MM.1S (cell line): ENCODE results near the gene WIZ.
"Not testable (repeated sequence)": the region's sequence is repeated elsewhere in the genome, so short reads cannot be mapped to it uniquely, and the experiment has no call there.

ENCODE experiments used
- DNase-seq: peaks from one replicate; pipeline ENCODE4 v3.0.0-alpha.2; 2015
- H2AFZ ChIP-seq: fragments of 300-600 bp; sonication (generic); 2 replicates; pipeline ENCODE4 v1.6.0; 2016; ENCODE audit warnings: antibody characterized with exemption, low read length
- H3F3A ChIP-seq: fragments of 300-600 bp; sonication (generic); 2 replicates; pipeline ENCODE4 v1.6.1; 2016; ENCODE audit warnings: mild to moderate bottlenecking, antibody characterized with exemption, low read length, moderate library complexity, mixed read lengths; ENCODE audit not compliant: insufficient read depth
- H3K27ac ChIP-seq: fragments of 300-600 bp; sonication (generic); 2 replicates; pipeline ENCODE4 v1.5.1; 2016; ENCODE audit warnings: mild to moderate bottlenecking, low read length
- H3K27me3 ChIP-seq: fragments of 300-600 bp; sonication (generic); replicated peaks from 2 replicates; pipeline ENCODE4 v1.6.0; 2016; ENCODE audit warnings: low read length; ENCODE audit not compliant: insufficient read depth
- H3K36me3 ChIP-seq: fragments of 300-600 bp; sonication (generic); replicated peaks from 2 replicates; pipeline ENCODE4 v1.6.1; 2016; ENCODE audit warnings: mild to moderate bottlenecking, low read length, mixed read lengths; ENCODE audit not compliant: insufficient read depth
- H3K4me1 ChIP-seq: fragments of 300-600 bp; sonication (generic); 2 replicates; pipeline ENCODE4 v1.6.1; 2016; ENCODE audit warnings: low read length, mixed read lengths
- H3K4me2 ChIP-seq: fragments of 300-600 bp; sonication (generic); 2 replicates; pipeline ENCODE4 v1.6.0; 2016; ENCODE audit warnings: low read depth, low read length
- H3K4me3 ChIP-seq: fragments of 300-600 bp; sonication (generic); 2 replicates; pipeline ENCODE4 v1.5.1; 2016; ENCODE audit warnings: low read length, mixed read lengths
- H3K79me2 ChIP-seq: fragments of 300-600 bp; sonication (generic); 2 replicates; pipeline ENCODE4 v1.6.1; 2016; ENCODE audit warnings: mixed run types, low read length, mixed read lengths
- H3K9ac ChIP-seq: fragments of 300-600 bp; sonication (generic); 2 replicates; pipeline ENCODE4 v1.6.1; 2016; ENCODE audit warnings: low read length, mixed read lengths
- H3K9me2 ChIP-seq: fragments of 300-600 bp; sonication (generic); replicated peaks from 2 replicates; pipeline ENCODE4 v1.6.1; 2016; ENCODE audit warnings: mild to moderate bottlenecking, low read length, mixed read lengths; ENCODE audit not compliant: insufficient read depth
- H3K9me3 ChIP-seq: fragments of 300-600 bp; sonication (generic); replicated peaks from 2 replicates; pipeline ENCODE4 v1.6.1; 2016; ENCODE audit warnings: mild to moderate bottlenecking, low read length, mixed read lengths; ENCODE audit not compliant: insufficient read depth
- H4K20me1 ChIP-seq: fragments of 300-600 bp; sonication (generic); 2 replicates; pipeline ENCODE4 v1.6.1; 2016; ENCODE audit warnings: mild to moderate bottlenecking, low read length, moderate library complexity, mixed read lengths; ENCODE audit not compliant: insufficient read depth
- EZH2 ChIP-seq: fragments of 300-600 bp; sonication (generic); optimal IDR thresholded peaks from 2 replicates; pipeline ENCODE3; 2017; ENCODE audit warnings: low read depth, mild to moderate bottlenecking, antibody characterized with exemption, low read length, mixed read lengths
- EZH2phosphoT487 ChIP-seq: fragments of 300-600 bp; sonication (generic); IDR thresholded peaks from 2 replicates; pipeline ENCODE4 v1.6.1; 2018; ENCODE audit warnings: antibody characterized with exemption, low read length
- TF ChIP-seq, protein P1 (sequence below): fragments of 300-600 bp; sonication (generic); IDR thresholded peaks from 2 replicates; pipeline ENCODE4 v1.5.1; 2016; ENCODE audit warnings: antibody characterized with exemption, low read length, mixed read lengths

WIZ gene

DNA sequence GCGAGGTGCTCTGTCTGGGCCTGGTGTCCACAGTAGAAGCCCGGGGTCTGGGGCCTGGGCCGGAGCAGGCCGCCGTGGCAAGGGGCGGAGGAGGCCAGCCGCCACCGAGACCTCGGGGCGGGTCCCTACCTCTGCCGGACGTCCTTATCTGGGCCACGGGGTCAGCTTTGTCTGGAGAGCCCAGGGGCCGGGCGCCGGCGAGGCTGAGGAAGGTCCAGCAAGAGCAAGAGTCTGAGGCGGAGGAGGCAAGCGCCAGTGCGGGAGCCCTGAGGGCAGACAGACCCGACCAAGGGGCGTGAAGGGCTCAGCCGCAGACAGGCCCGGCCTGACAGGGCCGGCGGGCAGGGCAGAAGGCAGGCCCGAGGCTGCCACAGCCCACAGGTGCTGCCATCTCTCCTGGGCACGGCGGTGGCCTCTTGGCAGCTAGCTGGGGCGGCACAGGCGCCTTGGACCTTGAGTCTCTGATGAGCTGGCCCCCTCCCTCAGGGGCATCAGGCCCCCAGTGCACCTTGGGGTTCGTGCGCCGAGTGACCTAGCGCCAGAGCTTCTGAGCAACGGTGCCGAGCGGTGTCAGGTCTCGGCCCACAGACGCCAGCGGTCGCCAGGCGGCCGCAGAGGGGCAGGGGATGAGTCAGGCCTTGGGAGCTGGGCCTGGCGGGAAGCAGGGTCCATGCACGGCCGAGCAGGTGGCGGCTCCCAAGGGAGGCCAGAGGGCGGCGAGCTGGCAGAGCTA is 51.1 kb downstream of the WIZ start:
- Histone ChIP-seq H4K20me1 (no peaks in the 10 kb centered on the region), H3F3A (no peaks in the 10 kb centered on the region), H2AFZ (no peak overlapping the region), H3K9ac (no peak overlapping the region), H3K27me3 (no peaks in the 10 kb centered on the region), H3K4me1 (no peaks in the 10 kb centered on the region), H3K79me2 (peaks cover 31% of the 10 kb centered on the region), H3K27ac (no peak overlapping the region), H3K9me2 (no peaks in the 10 kb centered on the region), H3K4me2 (no peak overlapping the region), H3K9me3 (no peaks in the 10 kb centered on the region), H3K4me3 (no peak overlapping the region), H3K36me3 (no peaks in the 10 kb centered on the region; the same call in 1 of the 2 replicates)
- no peak for DNase-seq
- no peak for TF ChIP-seq EZH2phosphoT487

DNA sequence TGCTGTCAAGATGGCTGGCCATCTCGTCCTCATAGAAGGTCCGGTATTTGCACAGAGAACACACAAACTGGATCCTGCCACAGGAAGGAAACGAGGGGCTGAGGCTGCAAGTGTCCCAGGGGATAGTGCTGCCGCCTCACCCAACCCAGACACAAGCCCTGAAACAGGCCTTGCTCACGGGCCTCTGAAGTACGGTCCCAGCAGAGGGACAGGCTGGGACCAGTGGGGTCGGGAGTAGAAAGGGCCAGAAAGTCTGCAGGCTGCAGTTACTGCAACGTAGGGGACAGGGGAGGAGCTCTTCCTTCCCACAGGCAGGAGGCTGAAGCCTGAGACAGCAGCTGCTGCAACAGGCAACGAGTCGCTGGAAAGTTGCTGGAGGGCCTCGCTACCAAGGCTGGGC is 52.0 kb downstream of the WIZ start:
- Histone ChIP-seq H3K9me2 (no peaks in the 10 kb centered on the region), H2AFZ (no peak overlapping the region), H3F3A (no peaks in the 10 kb centered on the region), H3K27ac (no peak overlapping the region), H3K9ac (no peak overlapping the region), H4K20me1 (no peaks in the 10 kb centered on the region), H3K4me3 (no peak overlapping the region), H3K27me3 (no peaks in the 10 kb centered on the region), H3K79me2 (peaks cover 22% of the 10 kb centered on the region), H3K4me2 (no peak overlapping the region), H3K4me1 (no peaks in the 10 kb centered on the region), H3K9me3 (no peaks in the 10 kb centered on the region), H3K36me3 (no peaks in the 10 kb centered on the region; the same call in 1 of the 2 replicates)
- no peak for DNase-seq
- TF ChIP-seq EZH2 (no peak), EZH2phosphoT487 (no peak)
- TF ChIP-seq, protein P1, sequence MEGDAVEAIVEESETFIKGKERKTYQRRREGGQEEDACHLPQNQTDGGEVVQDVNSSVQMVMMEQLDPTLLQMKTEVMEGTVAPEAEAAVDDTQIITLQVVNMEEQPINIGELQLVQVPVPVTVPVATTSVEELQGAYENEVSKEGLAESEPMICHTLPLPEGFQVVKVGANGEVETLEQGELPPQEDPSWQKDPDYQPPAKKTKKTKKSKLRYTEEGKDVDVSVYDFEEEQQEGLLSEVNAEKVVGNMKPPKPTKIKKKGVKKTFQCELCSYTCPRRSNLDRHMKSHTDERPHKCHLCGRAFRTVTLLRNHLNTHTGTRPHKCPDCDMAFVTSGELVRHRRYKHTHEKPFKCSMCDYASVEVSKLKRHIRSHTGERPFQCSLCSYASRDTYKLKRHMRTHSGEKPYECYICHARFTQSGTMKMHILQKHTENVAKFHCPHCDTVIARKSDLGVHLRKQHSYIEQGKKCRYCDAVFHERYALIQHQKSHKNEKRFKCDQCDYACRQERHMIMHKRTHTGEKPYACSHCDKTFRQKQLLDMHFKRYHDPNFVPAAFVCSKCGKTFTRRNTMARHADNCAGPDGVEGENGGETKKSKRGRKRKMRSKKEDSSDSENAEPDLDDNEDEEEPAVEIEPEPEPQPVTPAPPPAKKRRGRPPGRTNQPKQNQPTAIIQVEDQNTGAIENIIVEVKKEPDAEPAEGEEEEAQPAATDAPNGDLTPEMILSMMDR = no peak

DNA sequence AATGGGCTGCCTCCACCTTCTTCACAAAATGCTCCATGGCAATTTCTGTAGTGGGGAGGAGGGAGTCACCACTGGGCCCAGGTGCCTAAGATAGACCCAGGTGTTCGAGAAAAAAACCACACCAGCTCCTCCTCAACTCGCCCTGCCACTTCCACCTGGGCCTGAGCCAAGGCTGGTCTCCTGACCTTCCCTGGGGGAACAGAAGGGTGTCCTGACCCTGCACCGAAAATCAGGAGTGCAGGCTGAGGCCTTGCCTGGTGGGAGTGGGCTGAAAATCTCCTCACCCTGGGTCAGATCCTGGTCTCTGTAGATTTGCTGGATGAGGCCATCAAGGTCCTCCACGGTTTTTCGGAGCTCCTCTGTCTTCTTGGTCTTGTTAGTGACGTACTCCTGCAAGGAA is 52.5 kb downstream of the WIZ start:
- H3K9me3 ChIP-seq = no peaks in the 10 kb centered on the region
- H3K27ac ChIP-seq = no peak overlapping the region
- H3K79me2 ChIP-seq = peaks cover 16% of the 10 kb centered on the region
- no peaks in the 10 kb centered on the region for H3K9me2 ChIP-seq
- H2AFZ ChIP-seq = no peak overlapping the region
- no peak overlapping the region for H3K4me3 ChIP-seq
- H3K36me3 ChIP-seq = no peaks in the 10 kb centered on the region; the same call in 1 of the 2 replicates
- DNase-seq = no peak
- TF ChIP-seq EZH2 = no peak
- TF ChIP-seq, protein P1 = no peak
- TF ChIP-seq EZH2phosphoT487 = no peak
- no peaks in the 10 kb centered on the region for H3F3A ChIP-seq
- no peak overlapping the region for H3K4me2 ChIP-seq
- H4K20me1 ChIP-seq = no peaks in the 10 kb centered on the region
- H3K27me3 ChIP-seq = no peaks in the 10 kb centered on the region
- H3K4me1 ChIP-seq = no peaks in the 10 kb centered on the region
- H3K9ac ChIP-seq = no peak overlapping the region

DNA sequence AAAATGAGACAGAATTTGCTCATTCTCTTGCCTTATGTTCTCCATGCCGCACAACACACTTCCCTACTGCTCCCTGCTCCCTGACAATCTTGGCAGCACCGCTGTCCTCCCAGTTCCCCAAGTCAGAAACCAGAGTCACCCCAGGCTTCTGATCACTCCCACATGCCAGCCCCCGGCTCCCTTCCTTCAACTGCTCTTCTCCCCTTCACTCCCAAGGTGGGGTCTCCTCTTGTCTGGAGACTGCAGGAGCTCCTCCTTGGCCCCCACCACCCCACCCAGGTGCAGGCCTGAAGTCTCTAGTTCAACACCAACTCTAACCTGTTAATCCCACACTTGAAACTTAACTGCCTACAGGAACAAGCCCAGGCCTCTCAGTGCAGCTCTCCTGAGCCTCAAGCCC is 53.3 kb downstream of the WIZ start:
- H3K4me3 ChIP-seq = no peak overlapping the region

DNA sequence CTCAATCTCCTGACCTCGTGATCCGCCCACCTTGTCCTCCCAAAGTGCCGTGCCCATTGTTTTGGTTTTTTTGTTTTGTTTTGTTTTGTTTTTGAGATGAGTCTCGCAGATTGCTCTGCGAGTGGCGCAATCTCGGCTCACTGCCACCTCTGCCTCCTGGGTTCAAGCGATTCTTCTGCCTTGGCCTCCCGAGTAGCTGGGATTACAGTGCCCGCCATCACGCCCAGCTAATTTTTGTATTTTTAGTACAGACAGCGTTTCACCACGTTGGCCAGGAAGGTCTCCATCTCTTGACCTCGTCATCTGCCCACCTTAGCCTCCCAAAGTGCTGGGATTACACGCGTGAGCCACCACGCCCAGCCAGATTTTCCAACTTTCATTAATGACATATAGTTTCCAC is 54.5 kb downstream of the WIZ start:
- H3K4me3 ChIP-seq, H3K9ac ChIP-seq, H3K9me2 ChIP-seq, H3K27ac ChIP-seq, H3K4me1 ChIP-seq, H3F3A ChIP-seq, H4K20me1 ChIP-seq, H3K27me3 ChIP-seq, H3K9me3 ChIP-seq, H3K4me2 ChIP-seq, H2AFZ ChIP-seq, H3K36me3 ChIP-seq, DNase-seq, H3K79me2 ChIP-seq: not testable (repeated sequence)

More for the DNA sequence above, 53.3 kb downstream of the WIZ start:
- Histone ChIP-seq H3K27ac (no peak overlapping the region), H3K4me2 (no peak overlapping the region), H3K79me2 (peaks cover 8% of the 10 kb centered on the region), H3K9me2 (no peaks in the 10 kb centered on the region), H3F3A (no peaks in the 10 kb centered on the region), H3K9ac (no peak overlapping the region), H3K4me1 (no peaks in the 10 kb centered on the region), H3K27me3 (no peaks in the 10 kb centered on the region), H3K9me3 (no peaks in the 10 kb centered on the region), H4K20me1 (no peaks in the 10 kb centered on the region), H2AFZ (no peak overlapping the region), H3K36me3 (no peaks in the 10 kb centered on the region; the same call in 1 of the 2 replicates)
- no peak for DNase-seq
- no peak for TF ChIP-seq EZH2phosphoT487
- TF ChIP-seq, protein P1 = no peak
- no peak for TF ChIP-seq EZH2
